Left ventricle myocardium inferior (tissue), 1 donor: ENCODE measurements around the gene TMEM126B. TPM values are rescaled to one million over a fixed set of nuclear protein-coding genes. Genes with fewer than 3 reads are reported as not detected.
"Not testable (repeated sequence)": the region's sequence is repeated elsewhere in the genome, so short reads cannot be mapped to it uniquely, and the experiment has no call there.

Experiments
- DNase-seq: peaks from one replicate; pipeline ENCODE4 v3.0.0-alpha.2; 2020
- H3K27ac ChIP-seq: fragments of 200-600 bp; replicated peaks from 2 replicates; pipeline ENCODE4 v1.8.0; 2021
- H3K27me3 ChIP-seq: fragments of 200-600 bp; 2 replicates; pipeline ENCODE4 v1.8.0; 2021; ENCODE audit warnings: low read depth
- H3K36me3 ChIP-seq: fragments of 200-600 bp; 2 replicates; pipeline ENCODE4 v1.8.0; 2021
- H3K4me1 ChIP-seq: fragments of 200-600 bp; 2 replicates; pipeline ENCODE4 v1.8.0; 2021
- H3K4me3 ChIP-seq: fragments of 200-600 bp; 2 replicates; pipeline ENCODE4 v1.8.0; 2021; ENCODE audit warnings: mild to moderate bottlenecking, moderate library complexity
- H3K9me3 ChIP-seq: fragments of 200-600 bp; replicated peaks from 2 replicates; pipeline ENCODE4 v1.8.0; 2021
- intact Hi-C: fragments of 100-400 bp; cut with micrococcal nuclease; formaldehyde crosslinking; loops from one replicate; pipeline ENCODE4 v1.11.0; 2022
- total RNA-seq: library from RNA; stranded (reverse); fragmentation: NEBNext Ultra II Directional; extraction: Animal tissue kit (Norgen Biotek cat#: 25700); gene quantifications from one replicate; pipeline ENCODE4 v1.2.1, GENCODE V29; 2021
- TF ChIP-seq, protein P1 (sequence below): fragments of 200-600 bp; IDR thresholded peaks from 2 replicates; pipeline ENCODE4 v1.8.0; 2021; ENCODE audit warnings: antibody characterized with exemption, mild to moderate bottlenecking, borderline replicate concordance
- donor health status: DM: no; HTN: yes; CAD: no; lungs with severe emphysema.

Gene TMEM126B
- total RNA-seq, 1 donor from 2014 or later = 55.4 TPM

DNA sequence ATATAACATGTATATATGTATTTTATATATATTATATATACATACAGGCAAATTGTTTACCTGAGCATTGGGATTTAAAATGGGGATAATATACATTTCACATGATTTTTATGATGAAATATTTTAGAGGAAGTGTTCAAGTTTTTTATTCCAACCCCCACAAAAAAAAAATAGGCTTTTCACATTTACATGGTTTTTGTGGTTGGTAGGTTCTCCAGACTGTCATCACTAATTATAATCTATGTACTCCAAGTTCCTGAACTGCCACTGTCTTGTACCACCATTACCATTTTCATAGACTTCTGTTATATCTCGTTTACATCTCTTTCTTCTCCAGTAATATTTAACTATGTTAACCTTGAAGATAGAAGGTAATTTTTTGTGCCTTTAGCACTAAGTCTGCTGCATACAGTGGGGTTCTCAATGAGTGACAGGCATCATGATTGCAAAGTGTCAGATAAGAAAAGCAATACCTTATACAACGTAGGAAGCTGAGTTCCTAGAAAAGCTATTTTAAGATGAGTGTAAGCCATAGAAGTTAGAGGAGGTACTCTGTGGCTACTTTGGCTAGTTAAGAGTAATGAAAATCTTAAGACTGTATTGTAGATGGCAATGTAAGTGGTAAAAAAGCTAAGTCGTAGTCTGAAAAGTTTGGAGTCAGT lies 24.5 kb downstream of the TMEM126B start:
- H3K27me3 ChIP-seq = no peaks in the 10 kb centered on the region
- no peaks in the 10 kb centered on the region for H3K9me3 ChIP-seq
- H3K36me3 ChIP-seq = peaks cover 46% of the 10 kb centered on the region
- no peak overlapping the region for H3K4me3 ChIP-seq
- peaks cover 42% of the 10 kb centered on the region for H3K4me1 ChIP-seq
- TF ChIP-seq, protein P1, sequence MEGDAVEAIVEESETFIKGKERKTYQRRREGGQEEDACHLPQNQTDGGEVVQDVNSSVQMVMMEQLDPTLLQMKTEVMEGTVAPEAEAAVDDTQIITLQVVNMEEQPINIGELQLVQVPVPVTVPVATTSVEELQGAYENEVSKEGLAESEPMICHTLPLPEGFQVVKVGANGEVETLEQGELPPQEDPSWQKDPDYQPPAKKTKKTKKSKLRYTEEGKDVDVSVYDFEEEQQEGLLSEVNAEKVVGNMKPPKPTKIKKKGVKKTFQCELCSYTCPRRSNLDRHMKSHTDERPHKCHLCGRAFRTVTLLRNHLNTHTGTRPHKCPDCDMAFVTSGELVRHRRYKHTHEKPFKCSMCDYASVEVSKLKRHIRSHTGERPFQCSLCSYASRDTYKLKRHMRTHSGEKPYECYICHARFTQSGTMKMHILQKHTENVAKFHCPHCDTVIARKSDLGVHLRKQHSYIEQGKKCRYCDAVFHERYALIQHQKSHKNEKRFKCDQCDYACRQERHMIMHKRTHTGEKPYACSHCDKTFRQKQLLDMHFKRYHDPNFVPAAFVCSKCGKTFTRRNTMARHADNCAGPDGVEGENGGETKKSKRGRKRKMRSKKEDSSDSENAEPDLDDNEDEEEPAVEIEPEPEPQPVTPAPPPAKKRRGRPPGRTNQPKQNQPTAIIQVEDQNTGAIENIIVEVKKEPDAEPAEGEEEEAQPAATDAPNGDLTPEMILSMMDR = no peak
- no peak overlapping the region for H3K27ac ChIP-seq
- intact Hi-C loops = no loop called here
- DNase-seq = no peak

DNA sequence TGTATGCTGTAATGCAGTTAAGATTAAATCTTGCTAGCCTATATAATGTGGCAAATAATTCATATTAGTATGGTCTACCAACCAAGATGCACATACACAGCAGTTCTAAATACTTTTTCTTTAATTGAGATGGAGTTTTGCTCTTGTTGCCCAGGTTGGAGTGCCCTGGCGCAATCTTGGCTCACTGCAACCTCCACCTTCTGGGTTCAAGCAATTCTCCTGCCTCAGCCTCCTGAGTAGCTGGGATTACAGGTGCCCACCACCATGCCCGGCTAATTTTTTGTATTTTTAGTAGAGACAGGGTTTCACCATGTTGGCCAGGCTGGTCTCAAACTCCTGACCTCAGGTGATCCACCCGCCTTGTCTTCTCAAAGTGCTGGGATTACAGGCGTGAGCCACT lies 25.9 kb downstream of the TMEM126B start:
- peaks cover 55% of the 10 kb centered on the region for H3K36me3 ChIP-seq
- DNase-seq, H3K4me3 ChIP-seq, intact Hi-C loops, H3K9me3 ChIP-seq, H3K27ac ChIP-seq, H3K27me3 ChIP-seq: not testable (repeated sequence)
- H3K4me1 ChIP-seq = peaks cover 42% of the 10 kb centered on the region

DNA sequence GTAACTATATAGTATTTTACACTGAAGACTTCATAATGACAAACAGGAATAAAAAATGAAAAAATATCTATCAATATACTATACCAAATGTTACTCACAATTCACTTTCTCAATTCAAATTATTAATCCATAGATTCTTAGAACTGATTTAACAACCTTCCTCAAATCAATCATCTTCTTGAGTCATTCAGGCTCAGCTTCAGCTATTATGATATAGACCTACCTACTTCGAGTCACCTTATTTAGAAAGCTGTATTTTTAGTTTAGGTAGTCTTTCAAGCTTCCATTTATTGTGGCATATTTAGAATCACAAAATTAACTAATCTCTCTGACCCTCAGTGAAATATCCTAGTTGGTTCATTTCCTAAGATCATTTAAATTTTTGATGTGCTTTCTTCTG lies 28.4 kb downstream of the TMEM126B start:
- intact Hi-C loops = no loop called here
- H3K27ac ChIP-seq = no peak overlapping the region
- H3K9me3 ChIP-seq = no peaks in the 10 kb centered on the region
- peaks cover 65% of the 10 kb centered on the region for H3K4me1 ChIP-seq
- TF ChIP-seq, protein P1 = no peak
- H3K36me3 ChIP-seq = peaks cover 58% of the 10 kb centered on the region
- no peak overlapping the region for H3K4me3 ChIP-seq
- no peak for DNase-seq
- no peaks in the 10 kb centered on the region for H3K27me3 ChIP-seq

DNA sequence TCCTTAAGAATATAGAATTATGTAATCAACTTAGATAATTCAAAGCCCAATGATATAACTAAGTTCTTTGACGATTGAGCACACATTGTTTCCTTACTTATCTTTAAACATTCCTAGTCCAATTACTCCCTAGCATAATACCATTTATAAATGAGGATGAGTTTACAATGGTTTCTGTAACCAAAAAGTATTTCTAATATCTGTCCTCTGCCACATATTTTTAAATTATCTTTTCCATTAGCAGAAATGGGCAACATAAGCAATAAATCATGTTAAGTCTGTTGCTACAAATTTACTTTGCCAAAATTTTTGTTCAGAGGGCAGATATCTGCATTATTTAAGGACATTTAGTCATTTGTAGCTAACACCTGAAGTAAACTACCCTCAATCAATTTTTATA lies 29.8 kb downstream of the TMEM126B start:
- no peak overlapping the region for H3K4me3 ChIP-seq
- H3K36me3 ChIP-seq = peaks cover 56% of the 10 kb centered on the region
- H3K27me3 ChIP-seq = no peaks in the 10 kb centered on the region
- no peaks in the 10 kb centered on the region for H3K9me3 ChIP-seq
- H3K27ac ChIP-seq = no peak overlapping the region
- peaks cover 68% of the 10 kb centered on the region for H3K4me1 ChIP-seq
- TF ChIP-seq, protein P1 = no peak
- DNase-seq = no peak
- intact Hi-C loops = no loop called here

DNA sequence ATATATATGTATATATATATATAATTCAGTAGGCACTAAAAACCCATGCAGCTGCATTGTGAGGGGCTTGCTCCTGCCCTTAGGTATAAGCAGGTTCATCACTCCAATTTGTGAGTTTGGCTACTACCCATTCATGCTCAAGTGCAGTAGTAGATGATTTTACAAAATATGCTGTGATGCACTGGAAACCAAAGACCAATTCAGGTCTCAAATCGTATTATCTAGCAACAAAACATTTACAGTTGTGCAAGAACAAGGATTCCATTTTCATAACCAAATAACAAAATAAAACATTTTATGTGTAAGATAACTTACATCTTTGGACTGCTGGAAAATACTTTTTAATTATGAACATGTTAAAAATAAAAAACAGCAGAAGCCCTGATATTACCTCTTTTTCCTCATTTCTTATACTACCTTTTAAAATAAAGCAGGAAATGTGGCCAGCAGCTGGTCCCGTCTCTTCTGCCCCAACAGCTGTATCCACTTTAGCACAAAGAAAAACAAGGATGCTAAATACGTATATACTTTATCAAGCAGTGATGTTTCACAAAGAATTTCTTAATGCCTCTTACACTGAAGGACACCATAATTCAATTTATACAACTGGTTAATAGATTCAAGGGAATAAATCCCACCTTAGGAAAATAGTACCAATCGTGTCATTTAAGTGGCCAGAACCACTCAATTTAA lies 33.7 kb downstream of the TMEM126B start:
- H3K4me1 ChIP-seq = peaks cover 82% of the 10 kb centered on the region
- peaks cover 26% of the 10 kb centered on the region for H3K36me3 ChIP-seq
- intact Hi-C loops = no loop called here
- H3K27me3 ChIP-seq = no peaks in the 10 kb centered on the region
- no peaks in the 10 kb centered on the region for H3K9me3 ChIP-seq
- DNase-seq = no peak
- TF ChIP-seq, protein P1 = no peak
- H3K27ac ChIP-seq = no peak overlapping the region
- H3K4me3 ChIP-seq = peak overlapping the region; percentile 88
